Germinal center (tissue), 1 donor: Measurements from ENCODE around the gene SLX9.

ENCODE experiments used
- DNase-seq: peaks from one replicate; pipeline ENCODE4 v3.0.0; 2012; ENCODE audit warnings: mixed read lengths, low spot score

The SLX9 gene

DNA sequence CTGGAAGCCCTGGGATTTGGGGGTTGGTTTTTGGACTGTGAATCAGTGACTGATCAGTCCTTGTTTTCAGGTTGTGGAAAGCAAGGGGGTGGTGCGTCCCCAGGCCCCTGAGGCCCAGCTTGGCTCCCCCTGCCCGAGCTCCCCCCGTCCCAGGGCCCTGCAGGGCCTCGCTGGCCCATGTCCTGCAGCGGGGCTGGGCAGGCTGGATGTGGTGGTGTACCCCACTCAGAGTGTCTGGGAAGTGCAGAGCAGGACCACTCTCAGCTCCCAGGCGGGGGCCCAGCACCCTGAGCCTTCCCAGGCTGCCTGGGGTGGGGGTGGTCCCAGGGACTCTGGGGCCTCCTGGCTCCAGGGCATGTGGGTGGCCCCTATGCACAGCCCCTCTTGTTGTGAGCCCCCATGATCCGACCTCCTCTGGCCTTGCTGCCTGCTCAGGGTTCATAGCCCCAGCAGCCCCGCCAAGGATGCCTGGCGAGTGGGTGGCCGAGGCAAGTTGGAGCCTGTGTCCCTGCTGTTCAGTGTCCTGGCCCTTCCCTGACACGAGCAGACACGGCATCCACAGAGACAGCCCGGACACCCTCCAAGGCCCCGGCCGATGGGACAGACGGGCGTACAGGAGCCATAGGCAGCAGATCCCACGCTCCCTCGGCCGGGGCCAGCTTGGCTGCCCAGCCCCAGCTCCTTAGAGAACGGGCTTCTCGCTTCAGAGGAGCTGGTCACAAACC lies 37.9 kb downstream of the SLX9 start:
- no peak for DNase-seq

DNA sequence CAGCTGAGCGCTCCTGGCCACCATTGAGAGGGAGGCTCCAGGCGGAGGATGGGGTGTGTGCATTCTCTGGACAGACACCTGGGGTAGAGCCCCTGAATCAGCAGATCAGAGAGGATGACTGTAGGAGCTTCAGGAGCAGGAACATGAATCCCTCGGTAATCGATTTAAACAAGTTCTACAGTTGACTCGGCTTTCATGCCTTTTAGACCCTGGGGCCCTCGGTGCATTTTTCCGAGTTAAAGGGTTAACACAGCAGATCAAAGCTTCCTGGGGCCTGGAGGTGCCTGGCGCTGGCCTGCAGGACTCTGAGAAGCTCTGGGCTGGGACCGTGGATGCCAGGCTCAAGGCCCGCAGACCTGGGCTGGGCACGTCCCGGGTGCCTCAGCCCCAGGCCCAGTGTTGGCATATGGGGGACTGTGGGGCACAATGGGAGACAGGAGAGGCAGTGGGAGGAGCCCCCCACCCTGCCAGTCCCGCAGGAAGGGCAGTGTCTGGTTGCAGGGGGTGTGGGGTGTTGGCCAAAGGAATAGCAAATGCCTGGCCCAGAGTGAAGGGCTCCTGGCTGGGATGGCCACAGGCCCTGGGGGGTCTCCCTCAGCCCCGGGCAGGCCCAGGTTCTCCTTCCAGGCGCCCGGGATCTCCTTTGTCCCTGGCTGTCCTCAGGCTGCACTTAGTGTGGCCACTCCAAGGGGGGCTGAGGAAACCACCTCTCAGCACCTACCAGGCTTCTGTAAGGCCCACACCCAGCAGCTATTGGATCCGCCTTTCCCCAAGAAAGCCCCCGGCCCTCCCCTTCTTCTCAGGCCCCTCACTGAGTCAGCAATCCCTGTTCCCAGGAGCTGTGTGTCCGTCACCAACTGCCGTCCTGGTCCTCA lies 40.1 kb downstream of the SLX9 start:
- no peak for DNase-seq

DNA sequence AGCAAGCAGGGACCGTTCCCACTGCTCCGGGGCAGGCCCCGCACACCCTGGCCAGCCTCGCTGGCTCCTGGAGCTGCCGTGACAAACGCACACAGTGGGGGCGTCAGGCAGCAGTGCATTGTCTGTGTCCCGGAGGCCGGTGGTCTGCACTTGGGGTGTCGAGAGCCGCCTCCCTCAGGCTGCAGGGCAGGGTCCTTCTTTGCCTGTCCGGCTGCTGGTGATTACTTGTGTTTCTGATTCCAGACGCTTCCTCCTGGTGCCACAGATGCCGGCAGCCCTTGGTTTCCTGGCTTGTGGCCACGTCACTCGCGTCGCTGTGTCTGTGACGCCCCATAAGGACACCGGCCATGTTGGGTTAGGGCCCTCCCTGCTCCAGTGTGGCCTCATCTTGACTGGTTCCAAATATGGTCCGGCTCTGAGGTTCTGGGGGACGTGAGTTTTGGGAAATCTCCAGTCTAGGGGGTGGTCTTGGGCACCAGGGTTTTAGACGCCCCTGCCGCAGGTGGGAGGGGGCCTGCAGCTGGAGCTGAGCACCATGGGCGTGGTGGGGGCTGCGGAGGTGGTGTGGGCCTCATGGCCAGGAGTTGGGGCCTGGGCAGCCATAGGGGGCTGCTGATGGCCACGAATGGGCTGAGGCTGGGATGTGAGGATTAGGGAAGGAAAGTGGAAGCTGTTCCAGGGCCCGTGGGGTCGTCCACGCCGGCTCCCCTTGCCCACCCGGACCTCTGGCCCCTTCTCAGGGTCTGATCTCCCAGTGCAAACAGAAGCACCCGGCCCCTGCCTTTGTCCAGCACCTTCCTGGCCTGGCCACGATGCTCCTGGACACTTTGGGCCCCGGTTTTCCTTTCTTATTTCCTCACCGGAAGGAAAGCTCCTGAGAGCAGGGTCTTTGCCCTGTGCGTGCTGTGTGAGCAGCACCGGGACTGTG lies 41.0 kb downstream of the SLX9 start:
- no peak for DNase-seq

DNA sequence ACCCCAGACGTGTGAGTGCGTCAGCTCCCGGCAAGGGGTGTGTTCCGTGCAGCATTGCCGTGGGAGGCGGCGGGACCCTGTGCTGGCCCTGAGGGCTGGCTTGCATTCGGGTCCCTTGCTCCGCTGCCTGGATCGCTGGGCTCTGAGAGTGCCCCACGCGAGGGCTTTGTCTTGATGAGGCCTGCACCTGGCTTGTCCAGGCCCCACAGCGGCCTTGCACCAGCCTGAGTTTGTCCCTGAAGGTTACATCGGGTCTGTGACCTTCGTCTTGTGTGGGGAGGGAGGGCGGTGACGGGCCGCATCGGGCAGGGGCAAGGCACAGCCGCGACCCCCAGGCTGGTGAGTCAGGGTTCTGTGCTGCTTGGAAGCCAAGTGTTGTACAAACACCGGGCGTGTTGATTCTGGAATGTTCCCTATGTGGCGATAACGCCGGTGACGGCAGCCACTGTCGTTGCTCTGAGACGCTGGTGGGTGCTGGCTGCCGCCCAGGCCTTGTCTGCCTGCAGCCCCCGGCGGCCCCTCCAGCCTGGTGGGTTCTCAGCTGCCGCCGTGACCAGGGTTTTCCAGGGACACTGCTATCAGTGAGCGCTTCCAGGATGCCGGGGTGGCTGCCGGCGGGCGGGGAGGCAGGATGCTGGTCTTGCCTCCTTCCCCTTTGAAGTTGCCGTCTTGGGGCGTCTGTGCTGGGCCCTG lies 42.9 kb downstream of the SLX9 start:
- no peak for DNase-seq

DNA sequence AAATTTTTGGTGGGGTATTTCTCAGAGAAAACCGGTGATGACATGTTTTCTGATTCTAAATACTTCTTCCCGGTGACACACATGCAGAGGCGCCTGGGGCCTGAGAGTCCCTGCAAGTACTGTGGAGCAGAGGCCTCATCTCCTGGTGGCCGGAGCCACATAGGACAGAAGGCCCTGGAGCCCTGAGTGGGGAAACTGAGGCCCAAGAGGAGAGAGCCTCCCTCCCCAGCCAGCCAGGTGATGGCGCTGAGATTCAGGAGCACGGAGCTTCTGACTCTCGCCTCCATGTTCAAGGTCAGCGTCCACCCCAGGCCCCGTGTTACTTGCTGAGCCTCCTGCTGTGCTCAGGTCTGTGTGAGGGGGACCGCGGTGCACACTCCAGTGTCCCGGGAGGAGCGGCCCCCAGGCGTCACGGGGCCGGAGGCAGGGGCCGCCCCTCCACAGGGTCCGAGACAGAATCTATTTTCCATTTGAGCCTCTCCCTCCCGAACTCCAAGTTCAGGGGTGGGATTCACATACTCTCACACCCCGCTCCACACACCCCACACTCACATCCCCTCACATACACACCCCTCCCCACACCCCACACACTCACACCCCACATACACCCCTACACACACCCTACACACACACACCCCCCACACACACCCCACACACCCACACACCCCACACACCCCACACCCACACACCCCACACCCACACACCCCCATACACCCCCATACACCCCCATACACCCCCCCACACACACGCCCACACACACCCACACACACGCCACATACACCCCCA lies 43.8 kb downstream of the SLX9 start:
- DNase-seq: no peak

DNA sequence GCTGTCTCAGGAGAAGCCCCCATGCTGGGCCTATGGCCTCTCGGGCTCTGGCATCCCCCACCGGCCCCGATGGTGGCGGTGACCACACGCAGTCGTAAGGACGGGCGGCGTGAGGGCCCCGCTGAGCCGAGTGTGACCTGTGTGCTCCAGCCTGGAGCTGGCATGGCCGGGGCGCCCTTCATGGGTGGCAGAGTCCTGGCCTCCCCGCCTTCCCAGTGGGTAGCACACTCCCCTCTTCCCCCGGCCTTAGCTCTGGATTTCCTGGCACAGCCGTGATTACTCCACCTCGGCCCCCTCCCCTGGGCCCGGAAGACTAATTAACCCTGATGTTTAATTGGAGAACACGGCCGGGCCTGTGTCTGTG lies 44.6 kb downstream of the SLX9 start:
- DNase-seq: no peak

DNA sequence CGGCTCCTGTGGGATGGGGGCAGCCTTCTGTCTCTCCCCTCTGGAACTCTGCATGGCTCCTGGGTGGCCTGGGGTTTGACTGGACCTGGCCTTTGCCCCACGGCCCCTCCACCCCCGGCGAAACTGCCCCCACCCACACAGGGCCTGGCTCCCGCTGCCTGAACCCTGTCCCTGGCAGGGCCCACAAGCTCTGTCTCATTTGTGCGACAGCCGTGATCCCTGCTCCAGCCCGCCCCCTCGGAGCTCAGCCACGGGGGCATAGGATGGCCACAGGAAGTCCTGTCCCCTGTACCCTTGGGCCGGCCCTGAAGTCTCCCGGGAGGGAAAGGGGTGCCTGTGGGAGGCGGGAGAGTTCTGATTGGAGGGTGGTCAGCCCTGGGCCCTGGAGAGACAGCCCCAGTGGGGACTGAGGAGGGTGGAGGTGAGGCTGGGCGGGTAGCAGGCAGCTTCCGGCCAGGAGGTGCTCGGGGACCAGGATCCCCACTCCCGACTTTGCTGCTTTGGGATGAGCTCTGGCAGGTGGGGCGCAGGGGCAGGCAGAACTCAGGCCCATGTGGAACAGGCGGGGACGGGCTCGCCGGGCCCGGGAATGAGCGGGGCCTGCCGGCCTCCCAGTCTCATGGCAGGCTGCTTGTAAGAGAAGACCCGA lies 45.1 kb downstream of the SLX9 start:
- DNase-seq: no peak

DNA sequence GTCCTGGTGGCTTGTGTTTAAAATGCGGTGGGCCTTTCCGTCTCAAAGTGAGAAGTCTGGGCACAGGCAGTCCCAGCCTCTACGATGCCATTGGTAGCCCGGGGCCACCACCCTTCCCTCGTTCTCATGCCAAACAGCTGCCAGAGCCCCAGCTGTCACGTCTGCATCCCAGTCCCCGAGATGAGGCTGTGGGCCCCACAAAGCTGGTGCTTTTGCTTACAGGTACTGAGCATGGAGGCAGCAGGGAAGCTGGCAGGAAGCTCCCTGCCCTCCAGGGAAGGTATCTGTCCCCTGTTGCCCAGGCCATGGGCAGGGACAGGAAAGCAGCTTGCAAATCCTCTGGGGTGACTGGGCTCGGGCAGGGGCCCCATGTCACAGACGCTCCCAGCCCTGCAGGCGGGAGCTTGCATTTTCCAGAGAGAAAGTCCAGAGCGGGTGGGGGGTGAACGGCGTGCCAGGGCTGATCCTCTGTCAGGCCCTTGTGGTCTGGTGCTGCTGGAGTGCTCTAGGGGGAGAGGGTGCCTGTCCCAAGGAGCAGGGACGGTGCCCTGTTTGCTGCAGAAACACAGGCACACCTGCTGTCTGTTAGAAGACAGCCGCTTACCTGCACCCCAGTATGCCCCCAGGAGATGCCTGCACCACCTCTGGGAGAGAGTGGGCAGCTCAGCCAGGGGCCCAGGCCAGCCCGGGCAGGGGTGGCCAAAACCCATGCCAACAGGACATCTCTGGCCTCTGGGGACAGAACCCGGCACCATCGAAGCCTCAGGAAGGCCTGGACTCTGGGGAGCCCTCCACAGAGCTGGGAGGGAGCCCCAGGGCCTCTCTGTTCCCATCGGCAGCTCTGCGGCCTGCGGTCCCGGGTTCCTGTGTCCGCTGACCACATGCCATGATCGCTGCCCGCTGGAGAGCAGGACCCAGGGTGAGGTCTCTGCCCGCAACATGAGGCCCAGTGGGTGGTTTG lies 45.9 kb downstream of the SLX9 start:
- no peak for DNase-seq

DNA sequence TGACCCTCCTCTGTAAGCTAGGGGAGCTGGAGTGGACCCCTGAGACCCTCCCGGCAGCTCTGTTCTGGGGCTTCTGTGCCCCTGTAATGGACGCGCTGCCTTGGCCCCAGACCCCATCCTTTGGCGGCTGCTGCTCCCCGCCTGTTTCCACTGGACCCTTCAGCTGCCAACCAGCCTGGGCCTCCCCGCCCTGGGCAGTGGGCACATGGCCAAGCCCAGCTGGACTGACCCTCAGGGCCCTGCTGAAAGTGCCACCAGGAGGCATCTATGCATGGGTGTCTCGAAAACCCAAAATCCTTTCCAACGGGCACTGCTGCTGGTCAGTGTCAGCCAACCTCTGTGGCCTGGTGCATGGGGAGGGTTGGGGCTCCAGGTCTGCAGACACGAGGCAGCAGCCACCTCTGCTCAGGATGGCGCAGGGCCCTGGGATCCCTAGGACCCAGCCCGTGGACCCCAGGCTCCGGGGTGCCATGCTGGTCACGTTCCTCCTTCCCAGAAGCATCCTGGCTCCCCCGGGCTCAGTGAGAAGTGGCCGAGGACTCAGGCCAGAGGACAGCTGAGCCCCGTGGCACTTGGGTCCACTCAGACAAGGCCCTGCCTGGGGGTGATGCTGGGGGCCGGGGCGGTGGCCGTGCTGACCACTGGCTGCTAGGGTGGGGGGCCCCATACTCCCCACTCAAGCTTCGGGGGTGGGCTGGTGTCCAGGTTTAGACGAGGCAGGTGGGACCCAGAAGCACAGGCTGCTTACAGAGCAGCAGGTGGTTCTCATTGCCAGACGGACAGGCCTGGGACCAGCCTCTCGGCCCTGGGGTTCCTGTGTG lies 46.9 kb downstream of the SLX9 start:
- DNase-seq: no peak

DNA sequence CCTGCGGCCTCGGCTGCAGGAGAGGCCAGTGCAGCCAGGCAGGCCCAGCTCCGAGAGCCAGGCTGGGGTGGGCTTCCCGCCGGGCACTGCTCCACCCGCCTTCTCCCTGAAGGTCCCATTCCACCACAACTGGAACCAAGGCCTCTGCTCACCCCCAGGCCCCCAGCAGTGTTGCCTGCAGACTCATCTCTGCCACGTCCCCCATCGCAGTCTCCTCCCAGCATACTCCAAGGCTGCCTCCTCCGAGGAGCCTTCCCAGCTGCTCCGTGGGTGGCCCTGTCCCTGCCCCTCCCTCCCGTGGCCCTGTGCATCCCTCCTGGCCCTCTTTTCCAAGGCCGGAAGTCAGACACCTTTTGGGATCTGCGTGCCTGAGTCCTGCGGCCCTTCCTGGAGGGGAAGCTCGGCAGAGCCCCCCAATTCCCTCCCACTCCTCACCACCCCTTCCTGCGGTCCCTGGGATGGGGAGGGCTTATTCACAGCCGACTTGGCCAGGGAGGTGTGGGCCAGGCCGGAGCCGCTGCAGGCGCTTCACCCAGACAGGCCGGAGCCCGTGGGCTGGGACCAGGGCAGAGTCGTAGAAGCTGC lies 47.6 kb downstream of the SLX9 start:
- no peak for DNase-seq

DNA sequence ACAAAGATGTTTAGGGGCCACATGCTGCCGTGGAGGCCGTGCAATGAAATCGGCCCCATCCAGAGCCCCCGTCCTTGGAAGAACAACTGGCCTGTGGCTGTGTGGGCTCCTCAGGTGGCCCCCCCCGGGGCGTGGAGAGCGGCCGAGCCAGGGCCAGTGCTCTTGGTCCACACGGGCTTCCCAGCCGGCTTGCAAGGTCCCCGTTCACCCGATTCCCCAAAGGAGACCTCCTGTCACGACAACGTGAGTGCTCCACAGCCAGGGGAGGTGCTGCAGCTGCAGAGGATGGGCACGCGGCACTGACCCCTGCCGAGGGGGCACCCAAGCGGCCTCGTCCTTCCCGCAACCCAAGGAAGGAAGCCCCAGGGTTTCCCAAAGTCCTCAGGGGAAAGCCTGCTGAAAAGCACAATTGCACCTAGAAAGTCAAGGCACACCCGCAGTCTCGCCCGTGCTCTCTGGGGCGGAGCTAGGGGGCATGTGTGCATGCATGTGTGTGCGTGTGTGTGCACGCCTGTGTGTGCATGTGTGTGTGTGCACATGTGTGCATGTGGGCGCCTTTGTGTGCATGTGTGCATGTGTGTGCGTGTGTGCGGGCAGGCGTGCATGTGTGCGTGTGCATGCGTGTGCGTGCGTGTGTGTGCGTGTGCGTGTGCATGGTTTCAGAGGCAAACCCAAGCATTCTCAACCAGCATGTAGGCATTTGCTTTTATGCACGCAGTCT lies 48.2 kb downstream of the SLX9 start:
- DNase-seq: no peak

DNA sequence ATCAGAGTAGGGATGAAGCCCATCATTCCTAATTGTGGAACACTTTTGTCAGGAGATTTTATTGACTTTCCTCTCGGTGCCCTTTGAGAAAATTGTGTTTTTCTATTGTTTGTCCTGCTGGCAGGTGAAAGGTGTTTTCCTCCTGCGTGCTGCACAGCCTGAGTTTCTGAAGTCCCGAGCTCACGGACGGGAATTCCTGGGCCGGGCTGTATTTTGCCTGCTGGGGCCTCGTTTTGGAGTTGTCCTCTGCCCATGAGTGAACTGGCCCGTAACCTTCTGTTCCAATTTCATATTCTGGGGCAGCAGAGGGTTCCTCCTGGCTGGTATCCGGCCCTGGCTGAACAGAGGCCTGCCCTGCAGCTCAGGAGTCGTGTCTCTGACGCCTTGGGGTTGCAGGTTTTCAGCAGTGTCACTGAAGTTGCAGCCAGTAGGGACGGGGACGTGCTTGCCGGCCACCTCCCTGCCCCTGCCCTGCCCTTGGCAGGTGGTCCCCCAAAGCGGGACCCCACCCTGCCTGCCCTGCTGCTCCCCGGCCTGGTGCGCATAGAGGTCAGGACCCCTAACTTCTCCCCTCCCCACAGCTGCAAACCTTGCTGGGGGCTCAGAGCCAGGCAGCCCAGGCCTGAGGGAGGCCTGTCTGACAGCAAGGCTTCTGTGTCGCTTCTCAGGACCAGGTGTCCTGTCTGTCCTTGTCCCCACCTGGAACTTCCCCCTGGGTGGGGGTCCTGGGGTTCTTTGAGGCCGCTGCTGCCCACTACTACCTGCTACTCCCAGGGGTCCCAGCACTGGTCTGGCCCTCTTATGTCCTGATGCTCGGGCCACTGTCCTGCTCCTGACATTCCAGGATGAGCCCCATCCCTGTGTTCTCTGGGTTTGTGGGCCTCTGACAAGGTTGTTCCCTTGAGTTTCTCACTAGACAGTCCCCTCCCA lies 49.0 kb downstream of the SLX9 start:
- DNase-seq: no peak

DNA sequence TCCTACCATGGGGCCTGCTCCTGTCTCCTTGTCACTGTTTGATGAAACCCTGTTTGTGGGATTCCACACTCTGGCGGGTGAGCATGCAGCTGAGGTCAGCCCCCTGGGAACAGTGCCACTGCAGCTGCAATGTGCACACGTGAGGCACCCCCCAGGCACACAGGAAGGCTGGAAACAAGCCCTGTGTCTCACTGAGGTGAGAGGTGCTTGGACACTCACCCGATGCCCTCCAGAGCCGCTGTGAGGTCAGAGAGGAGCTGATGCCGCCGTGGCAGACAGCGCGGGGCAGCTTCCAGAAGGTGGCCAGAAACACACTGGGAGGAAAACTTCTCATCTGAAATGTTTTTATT lies 49.7 kb downstream of the SLX9 start:
- DNase-seq: peak; percentile 30

DNA sequence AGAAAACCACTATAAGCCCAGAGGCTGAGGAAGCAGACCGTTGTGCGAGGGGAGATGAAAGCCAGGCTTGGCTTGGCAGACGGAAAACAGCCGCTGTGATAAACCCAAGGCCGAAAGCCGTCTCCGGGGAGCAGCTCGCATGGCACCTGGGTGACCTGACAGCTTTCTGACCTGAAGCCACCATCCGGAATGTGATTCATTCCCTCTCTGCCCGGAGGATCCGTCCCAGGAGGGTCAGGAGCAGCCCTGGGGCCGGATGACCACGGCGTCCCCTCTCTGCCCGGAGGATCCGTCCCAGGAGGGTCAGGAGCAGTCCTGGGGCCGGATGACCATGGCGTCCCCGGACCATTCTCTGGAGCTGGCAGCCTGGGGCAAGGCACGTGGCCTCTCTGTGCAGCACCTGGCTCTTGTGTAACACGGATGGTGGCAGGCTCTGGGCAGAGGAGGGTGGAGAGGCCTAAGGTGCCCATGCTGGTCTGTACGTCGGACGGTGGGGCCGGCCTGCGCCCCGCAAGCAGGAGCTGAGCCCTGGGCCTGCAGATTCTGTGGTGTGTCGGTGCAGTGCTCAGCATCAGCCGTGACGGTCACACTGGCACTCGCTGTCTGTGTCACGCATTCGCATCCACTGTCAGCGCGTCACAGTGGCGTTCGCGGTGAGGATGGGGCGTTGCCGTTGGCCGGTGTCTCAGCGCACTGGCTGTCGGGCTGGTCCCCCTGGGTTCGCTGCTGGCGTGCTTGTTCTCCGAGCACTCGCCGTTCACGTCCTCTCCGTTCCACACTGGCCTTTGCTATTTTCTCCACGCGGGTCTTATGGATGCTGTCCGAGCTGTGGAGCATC lies 50.3 kb downstream of the SLX9 start:
- no peak for DNase-seq

DNA sequence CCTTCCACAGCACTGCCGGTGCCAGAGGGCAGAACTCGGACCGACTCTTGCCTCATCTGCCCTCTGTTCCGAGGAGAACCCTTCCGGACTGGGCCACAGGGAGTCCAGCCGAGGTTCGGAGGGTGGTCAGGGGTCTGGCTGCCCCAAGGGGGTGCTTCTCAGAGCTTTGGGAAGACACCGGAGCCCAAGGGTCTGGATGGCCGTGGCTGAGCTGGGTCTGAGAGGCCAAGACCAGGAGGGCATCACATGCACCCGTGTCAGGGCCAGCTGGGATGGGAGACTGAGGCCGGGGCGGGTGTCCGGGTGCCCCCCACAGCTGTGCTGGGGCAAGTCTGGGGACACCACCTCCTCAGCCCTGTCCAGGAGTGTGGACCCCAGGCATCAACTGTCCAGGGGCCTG lies 51.1 kb downstream of the SLX9 start:
- no peak for DNase-seq
